Body of pancreas (tissue), 4 donors: ENCODE data around the gene SH3PXD2A. TPM values are rescaled to one million over a fixed set of nuclear protein-coding genes. Genes with fewer than 3 reads are reported as not detected.

Source experiments
- ATAC-seq: fragments of 150-250 bp; one replicate; pipeline ENCODE4 v1.9.1; 2016
- DNase-seq, 4 donors: peaks; one replicate each; pipeline ENCODE4 v3.0.0-alpha.2; 2019
- H3K27ac ChIP-seq, 4 donors: fragments of 200-600 bp; sonication (generic); 1 replicate in 3 of 4; 2 replicates in 1 of 4; pipeline versions ENCODE4 v1.5.1 to v1.6.1; 2016 to 2019; ENCODE audit warnings: mild to moderate bottlenecking in 1 of 4, mixed read lengths in 1 of 4, moderate library complexity in 1 of 4
- H3K27me3 ChIP-seq, 2 donors: fragments of 200-600 bp; sonication (generic); one replicate each; pipeline ENCODE4 v1.6.0; 2016; ENCODE audit warnings: mild to moderate bottlenecking in 1 of 2
- H3K36me3 ChIP-seq, 2 donors: fragments of 200-600 bp; sonication (generic); replicated peaks in 1 of 2; 2 replicates each; pipeline ENCODE4 v1.5.1; 2016; ENCODE audit warnings: low read depth in 2 of 2; ENCODE audit not compliant: insufficient read depth in 1 of 2
- H3K4me1 ChIP-seq: fragments of 200-600 bp; sonication (generic); one replicate; pipeline ENCODE4 v1.6.0; 2016
- H3K4me3 ChIP-seq, 2 donors: fragments of 200-600 bp; sonication (generic); 1 replicate in 1 of 2; 2 replicates in 1 of 2; pipeline ENCODE4 v1.5.1; 2016 to 2019
- H3K9me3 ChIP-seq, 3 donors: fragments of 200-600 bp; sonication (generic); 1 replicate in 2 of 3; 2 replicates in 1 of 3; pipeline ENCODE4 v1.5.1; 2016
- CTCF ChIP-seq, 7 experiments: fragments of 450-650 bp in 4 of 7; fragments of 200-600 bp in 3 of 7; sonication (generic) in 3 of 7; IDR thresholded peaks; one replicate each; pipeline ENCODE4 v1.5.1; 2016 to 2019; ENCODE audit warnings: antibody characterized with exemption in 7 of 7
- POLR2A ChIP-seq, 3 donors: fragments of 450-650 bp; IDR thresholded peaks; one replicate each; pipeline ENCODE4 v1.6.1; 2016; ENCODE audit warnings: antibody characterized with exemption in 3 of 3, mild to moderate bottlenecking in 2 of 3
- WGBS, 2 donors: methylation state at CpG; one replicate each; pipeline ENCODE4 v1.1.5; 2017; 5-methylcytosine and 5-hydroxymethylcytosine counted together
- intact Hi-C: fragments of 100-400 bp; cut with DNase I; formaldehyde crosslinking; loops from one replicate; pipeline ENCODE4 v1.15.1; 2023
- total RNA-seq, 2 donors: library from RNA; depleted of rRNA; stranded (reverse); fragments of >200 nt; gene quantifications; one replicate each; pipeline ENCODE4 v1.1.0, GENCODE V29; 2016

Gene SH3PXD2A
- total RNA-seq, result 1 to 10 TPM; 7.3 to 9.9 TPM

GRCh38 chr10:103855424-103855823 is at the start of gene SH3PXD2A:
SH3PXD2A (minus strand) TSS chr10:103855576; CDS start chr10:103855266, 310 bp downstream.
- ATAC-seq (peak; percentile 68), DNase-seq (peak in 3 of 4 donors; percentile 40 to 55 (median 48))
- intact Hi-C loops, result loop anchor here (5.0 kb wide), 1 partner anchor 143 kb away; no protein-coding TSS in a partner anchor
- Histone ChIP-seq H3K27ac (peak within 1 kb of the TSS; percentile 40 to 78 (median 66)), H3K4me3 (peak within 1 kb of the TSS; percentile 19 to 24), H3K27me3 (no peaks in the 10 kb centered on the region), H3K4me1 (peaks cover 64% of the 10 kb centered on the region), H3K36me3 (no peaks in the 10 kb centered on the region), H3K9me3 (no peaks in the 10 kb centered on the region)
- TF ChIP-seq CTCF (IDR thresholded peaks at IDR 0.05) (peak in 2 of 7 experiments; percentile 21 to 34), POLR2A (IDR thresholded peaks at IDR 0.05) (no peak)
- 3% methylated on average over 19 of the region's 54 CpGs; no CpG with 5 or more reads in 1 of the 2 donors for WGBS, 2 donors

GRCh38 chr10:103901299-103901698 is 45.9 kb upstream of the SH3PXD2A start:
- H3K27ac ChIP-seq, result no peak overlapping the region
- no peak for DNase-seq
- TF ChIP-seq CTCF (IDR thresholded peaks at IDR 0.05) (no peak), POLR2A (IDR thresholded peaks at IDR 0.05) (no peak)
- H3K27me3 ChIP-seq, result no peaks in the 10 kb centered on the region
- no peak overlapping the region for H3K4me3 ChIP-seq
- H3K4me1 ChIP-seq, result peaks cover 5% of the 10 kb centered on the region
- peaks cover 0 to 13% of the 10 kb centered on the region in 2 donors for H3K36me3 ChIP-seq
- intact Hi-C loops, result no loop called here
- 72 to 87% methylated on average over 5 of the region's 5 CpGs for WGBS, 2 donors
- no peak for ATAC-seq
- H3K9me3 ChIP-seq, result no peaks in the 10 kb centered on the region

- peaks cover 0 to 8% of the 10 kb centered on the region in 2 donors for H3K36me3 ChIP-seq
Measured at GRCh38 chr10:103899312-103899711, 43.9 kb upstream of the SH3PXD2A start.

GRCh38 chr10:103897241-103897774 is 41.9 kb upstream of the SH3PXD2A start:
- intact Hi-C loops, result no loop called here
- Histone ChIP-seq H3K4me1 (peaks cover 34% of the 10 kb centered on the region), H3K4me3 (no peak overlapping the region), H3K27ac (peak overlapping the region in 2 of 4 donors; percentile 10 to 25), H3K27me3 (no peaks in the 10 kb centered on the region), H3K36me3 (peaks cover 0 to 8% of the 10 kb centered on the region in 2 donors), H3K9me3 (no peaks in the 10 kb centered on the region)
- 76 to 80% methylated on average over 6 to 7 of the region's 7 CpGs for WGBS, 2 donors
- DNase-seq (no peak), ATAC-seq (no peak)
- TF ChIP-seq POLR2A (IDR thresholded peaks at IDR 0.05) (no peak), CTCF (IDR thresholded peaks at IDR 0.05) (no peak)

More at GRCh38 chr10:103899312-103899711, 43.9 kb upstream of the SH3PXD2A start:
- intact Hi-C loops, result no loop called here
- Histone ChIP-seq H3K27me3 (no peaks in the 10 kb centered on the region), H3K27ac (no peak overlapping the region), H3K9me3 (no peaks in the 10 kb centered on the region), H3K4me1 (peaks cover 25% of the 10 kb centered on the region), H3K4me3 (no peak overlapping the region)
- DNase-seq (no peak), ATAC-seq (no peak)
- no peak for TF ChIP-seq CTCF (IDR thresholded peaks at IDR 0.05)
- WGBS, 2 donors, result 93 to 94% methylated on average over 5 of the region's 5 CpGs

GRCh38 chr10:103896225-103896624 is 40.8 kb upstream of the SH3PXD2A start:
- no peak overlapping the region for H3K4me3 ChIP-seq
- peak overlapping the region; percentile 48 to 75 (median 60) for H3K27ac ChIP-seq
- 34 to 38% methylated on average over 5 of the region's 5 CpGs for whole genome bisulfite sequencing, 2 donors
- ATAC-seq, result peak; percentile 65
- H3K36me3 ChIP-seq, result peaks cover 0 to 10% of the 10 kb centered on the region in 2 donors
- H3K4me1 ChIP-seq, result peaks cover 39% of the 10 kb centered on the region
- intact Hi-C loops, result no loop called here
- peak in 3 of 4 donors; percentile 31 to 47 (median 35) for DNase-seq
- TF ChIP-seq CTCF (IDR thresholded peaks at IDR 0.05), result no peak
- no peak for TF ChIP-seq POLR2A (IDR thresholded peaks at IDR 0.05)
- H3K27me3 ChIP-seq, result no peaks in the 10 kb centered on the region
- no peaks in the 10 kb centered on the region for H3K9me3 ChIP-seq
